ENCODE data around the gene SPECC1.

DNA sequence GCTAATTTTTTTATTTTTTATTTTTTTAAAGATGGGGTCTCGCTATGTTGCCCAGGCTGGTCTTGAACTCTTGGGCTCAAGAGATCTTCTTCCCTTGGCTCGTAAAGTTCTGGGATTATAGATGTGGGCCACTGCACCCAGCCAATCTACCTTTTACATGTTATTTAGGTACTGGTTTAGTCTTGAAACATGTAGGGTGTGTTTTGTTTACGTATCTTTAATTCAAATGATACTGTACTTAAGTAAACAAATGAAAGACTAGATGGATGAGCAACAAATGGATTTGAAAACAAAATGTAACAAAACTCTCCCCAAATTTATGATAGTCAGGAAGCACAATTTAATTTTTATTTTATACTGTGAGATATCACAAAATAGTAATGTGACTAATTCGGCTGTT is 250.5 kb downstream of the SPECC1 start:
- TF ChIP-seq POLR2AphosphoS5 (IDR thresholded peaks at IDR 0.05) = no peak
- TF ChIP-seq POLR2A (IDR thresholded peaks at IDR 0.05) = no peak
- TF ChIP-seq, protein P1, sequence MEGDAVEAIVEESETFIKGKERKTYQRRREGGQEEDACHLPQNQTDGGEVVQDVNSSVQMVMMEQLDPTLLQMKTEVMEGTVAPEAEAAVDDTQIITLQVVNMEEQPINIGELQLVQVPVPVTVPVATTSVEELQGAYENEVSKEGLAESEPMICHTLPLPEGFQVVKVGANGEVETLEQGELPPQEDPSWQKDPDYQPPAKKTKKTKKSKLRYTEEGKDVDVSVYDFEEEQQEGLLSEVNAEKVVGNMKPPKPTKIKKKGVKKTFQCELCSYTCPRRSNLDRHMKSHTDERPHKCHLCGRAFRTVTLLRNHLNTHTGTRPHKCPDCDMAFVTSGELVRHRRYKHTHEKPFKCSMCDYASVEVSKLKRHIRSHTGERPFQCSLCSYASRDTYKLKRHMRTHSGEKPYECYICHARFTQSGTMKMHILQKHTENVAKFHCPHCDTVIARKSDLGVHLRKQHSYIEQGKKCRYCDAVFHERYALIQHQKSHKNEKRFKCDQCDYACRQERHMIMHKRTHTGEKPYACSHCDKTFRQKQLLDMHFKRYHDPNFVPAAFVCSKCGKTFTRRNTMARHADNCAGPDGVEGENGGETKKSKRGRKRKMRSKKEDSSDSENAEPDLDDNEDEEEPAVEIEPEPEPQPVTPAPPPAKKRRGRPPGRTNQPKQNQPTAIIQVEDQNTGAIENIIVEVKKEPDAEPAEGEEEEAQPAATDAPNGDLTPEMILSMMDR (IDR thresholded peaks at IDR 0.05) = no peak
- no peak for TF ChIP-seq EP300 (IDR thresholded peaks at IDR 0.05)

All from gastroesophageal sphincter (tissue), 3 donors.